H1 (cell line): Measurements from ENCODE around the gene TCTN3. TPM values are rescaled to one million over a fixed set of nuclear protein-coding genes. Genes with fewer than 3 reads are reported as not detected.
A peak's percentile ranks its signal among the peaks of the same experiment; 100 is the strongest.

Experiments
- CTCF ChIA-PET: fragments of 300-600 bp; sonication (Branson Sonifier 250); formaldehyde crosslinking; loops from one replicate; lab custom pipeline; 2021; ENCODE audit not compliant: partially characterized antibody; lab: Charles Lee
- POLR2A ChIA-PET: fragments of 300-600 bp; sonication (Branson Sonifier 250); formaldehyde crosslinking; loops from one replicate; lab custom pipeline; 2021; ENCODE audit warnings: inconsistent platforms; ENCODE audit not compliant: partially characterized antibody; lab: Charles Lee
- DNase-seq, 2 experiments: peaks; one replicate each; pipeline versions ENCODE4 v3.0.0 to v3.0.0-alpha.2; 2010 to 2022; ENCODE audit warnings: low spot score in 2 of 2, low read depth in 1 of 2, mixed read lengths in 1 of 2
- FAIRE-seq: peaks from 2 replicates; lab custom pipeline; 2011; peaks lifted over from hg19 to GRCh38; lab: Jason Lieb, UNC
- H2AFZ ChIP-seq: 2 replicates; pipeline ENCODE4 v1.8.1; 2012; ENCODE audit warnings: low read length, inconsistent platforms
- H2AK5ac ChIP-seq: 2 replicates; pipeline ENCODE4 v1.6.1; 2013; ENCODE audit warnings: low read depth, low read length
- H2BK120ac ChIP-seq: replicated peaks from 2 replicates; pipeline ENCODE3; 2013; ENCODE audit warnings: low read depth, low read length, inconsistent platforms
- H2BK12ac ChIP-seq: 2 replicates; pipeline ENCODE4 v1.6.1; 2013; ENCODE audit warnings: low read depth, low read length
- H2BK15ac ChIP-seq: 2 replicates; pipeline ENCODE4 v1.6.1; 2013; ENCODE audit warnings: low read length
- H2BK20ac ChIP-seq: 2 replicates; pipeline ENCODE4 v1.6.1; 2013; ENCODE audit warnings: low read length
- H2BK5ac ChIP-seq: 2 replicates; pipeline ENCODE4 v1.6.1; 2013; ENCODE audit warnings: low read depth, low read length
- H3K14ac ChIP-seq: 2 replicates; pipeline ENCODE4 v1.6.1; 2013; ENCODE audit warnings: inconsistent platforms; ENCODE audit not compliant: insufficient read length
- H3K18ac ChIP-seq: 2 replicates; pipeline ENCODE4 v1.6.1; 2013; ENCODE audit warnings: low read length; ENCODE audit errors: extremely low read depth
- H3K23ac ChIP-seq: 2 replicates; pipeline ENCODE4 v1.6.1; 2013; ENCODE audit warnings: inconsistent platforms; ENCODE audit not compliant: insufficient read length
- H3K23me2 ChIP-seq: 2 replicates; pipeline ENCODE4 v1.6.1; 2013; ENCODE audit warnings: low read depth, low read length
- H3K27ac ChIP-seq: 2 replicates; pipeline ENCODE4 v1.6.1; 2011; ENCODE audit warnings: low read depth, low read length, inconsistent platforms
- H3K27me3 ChIP-seq, 4 experiments: replicated peaks in 1 of 4; 1 replicate in 1 of 4; 2 replicates in 3 of 4; pipeline versions ENCODE4 v1.6.1 to v1.8.1; 2011 to 2013; ENCODE audit warnings: low read length in 3 of 4, mild to moderate bottlenecking in 3 of 4, inconsistent platforms in 2 of 4, mixed read lengths in 2 of 4, moderate library complexity in 1 of 4; ENCODE audit not compliant: control insufficient read depth in 3 of 4, insufficient read depth in 3 of 4; ENCODE audit errors: extremely low read depth in 1 of 4
- H3K36me3 ChIP-seq, 4 experiments: 2 replicates each; pipeline versions ENCODE4 v1.6.1 to v1.8.1; 2011 to 2013; ENCODE audit warnings: mild to moderate bottlenecking in 4 of 4, low read length in 3 of 4, moderate library complexity in 2 of 4, control low read depth in 1 of 4, inconsistent platforms in 1 of 4; ENCODE audit not compliant: insufficient read depth in 4 of 4, control insufficient read depth in 2 of 4
- H3K4ac ChIP-seq: replicated peaks from 2 replicates; pipeline ENCODE3; 2013; ENCODE audit warnings: low read length, low read depth, mixed read lengths, inconsistent platforms; ENCODE audit not compliant: insufficient read length
- H3K4me1 ChIP-seq, 4 experiments: replicated peaks in 1 of 4; 1 replicate in 1 of 4; 2 replicates in 3 of 4; pipeline versions ENCODE4 v1.6.1 to v1.8.1; 2011 to 2013; ENCODE audit warnings: low read length in 3 of 4, inconsistent platforms in 2 of 4, mixed read lengths in 1 of 4; ENCODE audit not compliant: insufficient read depth in 4 of 4, control insufficient read depth in 3 of 4
- H3K4me2 ChIP-seq, 2 experiments: 2 replicates each; pipeline versions ENCODE4 v1.6.1 to v1.8.1; 2011 to 2013; ENCODE audit warnings: low read depth in 2 of 2, low read length in 2 of 2, control low read depth in 1 of 2, inconsistent platforms in 1 of 2, mild to moderate bottlenecking in 1 of 2; ENCODE audit not compliant: insufficient read depth in 1 of 2
- H3K4me3 ChIP-seq, 4 experiments: fragments of 200-600, 300-600 bp in 1 of 4; sonication (generic), shearing (Covaris generic), sonication (Bioruptor Twin) in 1 of 4; 2 replicates each; pipeline versions ENCODE4 v1.5.1 to v1.8.1; 2011 to 2016; ENCODE audit warnings: low read length in 4 of 4, low read depth in 3 of 4, control low read depth in 2 of 4, inconsistent platforms in 2 of 4, mild to moderate bottlenecking in 2 of 4, mixed read lengths in 1 of 4, moderate library complexity in 1 of 4; ENCODE audit not compliant: insufficient read depth in 2 of 4; ENCODE audit errors: extremely low read depth in 1 of 4
- H3K56ac ChIP-seq: replicated peaks from 2 replicates; pipeline ENCODE3; 2013; ENCODE audit warnings: low read depth, mild to moderate bottlenecking, mixed read lengths, low read length, inconsistent platforms; ENCODE audit not compliant: insufficient read length
- H3K79me1 ChIP-seq: 2 replicates; pipeline ENCODE4 v1.6.1; 2013; ENCODE audit warnings: low read depth, low read length, control low read depth
- H3K79me2 ChIP-seq, 2 experiments: 2 replicates each; pipeline versions ENCODE4 v1.6.1 to v1.8.1; 2012 to 2013; ENCODE audit warnings: low read length in 2 of 2, mild to moderate bottlenecking in 2 of 2, inconsistent platforms in 1 of 2; ENCODE audit not compliant: insufficient read depth in 2 of 2, control insufficient read depth in 1 of 2
- H3K9ac ChIP-seq, 4 experiments: replicated peaks in 1 of 4; 1 replicate in 1 of 4; 2 replicates in 3 of 4; pipeline versions ENCODE4 v1.6.1 to v1.8.1; 2011 to 2013; ENCODE audit warnings: low read depth in 3 of 4, low read length in 3 of 4, control low read depth in 2 of 4, mild to moderate bottlenecking in 2 of 4, moderate library complexity in 2 of 4, inconsistent platforms in 1 of 4; ENCODE audit errors: extremely low read depth in 1 of 4
- H3K9me3 ChIP-seq, 2 experiments: 2 replicates each; pipeline versions ENCODE4 v1.6.1 to v1.8.1; 2012 to 2013; ENCODE audit warnings: mild to moderate bottlenecking in 2 of 2, moderate library complexity in 2 of 2, control low read depth in 1 of 2, inconsistent platforms in 1 of 2, low read depth in 1 of 2, low read length in 1 of 2, mixed read lengths in 1 of 2; ENCODE audit not compliant: insufficient read depth in 2 of 2
- H4K20me1 ChIP-seq, 2 experiments: replicated peaks in 1 of 2; 2 replicates each; pipeline versions ENCODE3 to v1.8.1; 2011 to 2013; ENCODE audit warnings: inconsistent platforms in 2 of 2, low read length in 2 of 2, mild to moderate bottlenecking in 1 of 2; ENCODE audit not compliant: insufficient read depth in 2 of 2, control insufficient read depth in 1 of 2
- H4K5ac ChIP-seq: 2 replicates; pipeline ENCODE4 v1.6.1; 2013; ENCODE audit warnings: low read length, low read depth, mixed read lengths, inconsistent platforms; ENCODE audit not compliant: insufficient read length
- H4K8ac ChIP-seq: 2 replicates; pipeline ENCODE4 v1.8.0; 2013; ENCODE audit warnings: mild to moderate bottlenecking, moderate library complexity, low read length, inconsistent platforms; ENCODE audit not compliant: insufficient read depth; ENCODE audit errors: extremely low read depth
- H4K91ac ChIP-seq: replicated peaks from 2 replicates; pipeline ENCODE3; 2013; ENCODE audit warnings: low read length, mixed read lengths, inconsistent platforms; ENCODE audit not compliant: insufficient read length
- POLR2A ChIP-seq, 2 experiments: IDR thresholded peaks; 1 replicate in 1 of 2; 2 replicates in 1 of 2; pipeline ENCODE4 v1.6.1; 2011; ENCODE audit warnings: low read depth in 2 of 2, low read length in 2 of 2, mild to moderate bottlenecking in 2 of 2; ENCODE audit errors: control extremely low read depth in 1 of 2
- WGBS, 2 experiments: shearing (Covaris generic) in 1 of 2; methylation state at CpG; one replicate each; pipeline versions ENCODE4 v1.1.6 to v1.1.7; 2013 to 2015; ENCODE audit warnings: low lambda C conversion rate in 2 of 2, mixed read lengths in 2 of 2, inconsistent platforms in 1 of 2, low coverage in 1 of 2, missing lambda C conversion rate in 1 of 2; ENCODE audit not compliant: insufficient replicate concordance in 2 of 2, insufficient coverage in 1 of 2, insufficient read length in 1 of 2; ENCODE audit errors: extremely low coverage in 1 of 2, missing lambda C conversion rate in 1 of 2; 5-methylcytosine and 5-hydroxymethylcytosine counted together
- polyA plus RNA-seq, 7 experiments: library from polyadenylated mRNA; depleted of rRNA in 3 of 7; stranded (reverse) in 5 of 7; unstranded in 2 of 7; fragments of >200 nt in 5 of 7; fragments of 200-250 nt in 2 of 7; gene quantifications; 1 replicate in 5 of 7; 2 replicates in 1 of 7; 4 replicates in 1 of 7; pipeline versions ENCODE4 v1.2.1 to v1.2.3, GENCODE V29; 2011 to 2013; ENCODE audit warnings: missing spikeins in 2 of 7, mixed read lengths in 2 of 7
- total RNA-seq: library from RNA; stranded (reverse); fragmentation: NEBNext Ultra II Directional; extraction: Animal tissue kit (Norgen Biotek cat#: 25700); gene quantifications from 2 replicates; pipeline ENCODE4 v1.2.1, GENCODE V29; 2021

The TCTN3 gene
- total and polyA plus RNA-seq, 2 of the 8 experiments (the other 6 are each of a cell fraction or from before 2014, with no cell fraction given), result 34.7 to 39.8 TPM

DNA sequence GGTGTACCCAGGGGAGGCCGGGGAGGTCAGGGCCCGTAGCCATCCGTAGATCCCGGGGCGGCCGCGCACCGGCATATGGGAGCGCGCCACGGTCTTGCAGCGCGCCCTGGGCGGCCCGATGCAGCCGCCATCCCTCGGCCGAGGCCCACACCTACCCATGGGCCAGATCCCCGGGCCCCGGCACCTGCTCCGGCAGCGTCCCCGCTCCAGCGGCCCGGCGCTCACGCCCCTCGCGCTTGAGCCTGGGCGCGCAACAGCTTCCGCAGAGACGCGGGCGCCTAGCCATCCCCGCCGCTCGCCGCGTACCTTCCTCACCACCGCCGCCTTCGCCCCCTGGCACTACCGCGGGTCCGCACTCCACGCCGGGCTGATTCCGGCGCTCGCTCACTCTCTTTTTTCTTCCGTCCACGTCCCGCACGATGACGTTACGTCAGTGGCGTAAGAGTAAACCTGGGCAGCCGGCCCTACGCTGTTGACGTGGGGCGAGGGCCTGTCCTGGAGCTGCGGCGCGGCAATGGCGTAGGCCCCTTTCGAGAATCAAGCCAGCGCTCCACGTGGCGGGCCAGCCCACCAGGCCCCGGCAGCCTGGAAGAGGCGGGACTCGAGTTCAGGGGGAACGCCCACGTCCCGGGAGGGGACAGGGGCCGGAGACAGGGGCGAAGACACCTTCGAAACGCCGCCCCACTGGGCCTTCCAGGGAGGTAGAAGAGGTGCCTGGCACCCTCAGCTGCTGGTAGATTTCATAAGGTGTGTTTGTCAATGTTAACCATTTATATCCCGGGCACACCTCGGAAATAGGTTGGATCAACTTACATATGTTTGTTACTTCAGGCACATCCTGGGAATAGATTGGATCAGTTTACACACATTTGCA, 37.2 kb downstream of the TCTN3 start, which contains the start of gene ALDH18A1:
ALDH18A1 (minus strand) TSS at position 421 of the 874 bp plus-strand sequence. CDS start 3,334 bp downstream, outside the sequence.
- H3K79me2 ChIP-seq, result peaks cover 0 to 27% of the 10 kb centered on the region in 2 experiments; a peak in 2 of 4 replicates
- peak in 1 of 2 experiments; percentile 36; a peak in 1 of 3 replicates for TF ChIP-seq POLR2A (IDR thresholded peaks at IDR 0.05; ENCODE audit: control extremely low read depth in 1 of 2, low read depth in 2 of 2, low read length in 2 of 2)

More for the DNA sequence above, 37.2 kb downstream of the TCTN3 start, which contains the start of gene ALDH18A1:
- no peak within 1 kb of the TSS for H3K14ac ChIP-seq
- H3K23ac ChIP-seq, result no peak within 1 kb of the TSS
- peaks cover 7% of the 10 kb centered on the region for H3K23me2 ChIP-seq
- H2AK5ac ChIP-seq, result no peak within 1 kb of the TSS; the same call in 1 of the 2 replicates
- peak within 1 kb of the TSS; percentile 72 to 83 (median 76) for H3K9ac ChIP-seq
- H2BK20ac ChIP-seq, result 0 out of 2 replicates have a peak within 1 kb of the TSS, but pooled peaks have one; percentile 16
- H2BK120ac ChIP-seq, result no peak within 1 kb of the TSS
- H3K79me1 ChIP-seq, result peaks cover 2% of the 10 kb centered on the region; the same call in 1 of the 2 replicates
- H2BK15ac ChIP-seq, result no peak within 1 kb of the TSS; the same call in 1 of the 2 replicates
- H3K36me3 ChIP-seq, result peaks cover 2 to 14% (median 5%) of the 10 kb centered on the region in 4 experiments; a peak in 5 of 8 replicates
- DNase-seq, result peak; percentile 71 to 96
- POLR2A ChIA-PET, result interaction anchor here (0.6 to 2.7 kb wide), 6 partner anchors 9 to 225 kb away, joined by 3 to 8 read pairs (median 3); no protein-coding TSS in a partner anchor
- FAIRE-seq, result no peak
- H3K4me3 ChIP-seq, result peak within 1 kb of the TSS; percentile 78 to 92 (median 87)
- H2AFZ ChIP-seq, result peak within 1 kb of the TSS; percentile 81
- H3K4me2 ChIP-seq, result peak within 1 kb of the TSS; percentile 74 to 92
- H4K8ac ChIP-seq, result peak within 1 kb of the TSS; percentile 94
- peak within 1 kb of the TSS; percentile 62 for H4K91ac ChIP-seq
- H3K27me3 ChIP-seq, result no peaks in the 10 kb centered on the region
- H2BK5ac ChIP-seq, result peak within 1 kb of the TSS; percentile 76; the same call in 1 of the 2 replicates
- H4K20me1 ChIP-seq, result no peaks in the 10 kb centered on the region
- peak within 1 kb of the TSS; percentile 29 for H4K5ac ChIP-seq
- no peak within 1 kb of the TSS for H3K4ac ChIP-seq
- 1% methylated on average over 82 of the region's 83 CpGs; no CpG with 5 or more reads in 1 of the 2 experiments for WGBS, 2 experiments
- H3K27ac ChIP-seq, result no peak within 1 kb of the TSS; the same call in 1 of the 2 replicates
- H3K9me3 ChIP-seq, result peaks cover under 1 to 2% of the 10 kb centered on the region in 2 experiments; a peak in 2 of 4 replicates
- H3K18ac ChIP-seq, result peak within 1 kb of the TSS; percentile 51; the same call in 1 of the 2 replicates
- H3K4me1 ChIP-seq, result peaks cover 0 to 5% (median 0%) of the 10 kb centered on the region in 4 experiments; a peak in 1 of 7 replicates
- CTCF ChIA-PET, result interaction anchor here (0.6 kb wide), 1 partner anchor 289 kb away, joined by 3 read pairs; no protein-coding TSS in a partner anchor
- H3K56ac ChIP-seq, result peak within 1 kb of the TSS; percentile 77
- no peak within 1 kb of the TSS for H2BK12ac ChIP-seq
